HCT116 (cell line): ENCODE results near the gene RANBP17. TPM values are rescaled to one million over a fixed set of nuclear protein-coding genes. Genes with fewer than 3 reads are reported as not detected.

Source experiments
- ATAC-seq: fragments of 200-7000 bp; cut with Tn5 transposase; 2 replicates; pipeline ENCODE4 v1.9.1; 2020; ENCODE audit warnings: mild to moderate bottlenecking, moderate library complexity
- BruUV-seq: library from RNA; stranded (reverse); fragments of 400-500 nt; replicated peaks from 2 replicates; lab custom pipeline; 2021; lab: Mats Ljungman, UMichigan
- CTCF ChIA-PET: fragments of 300-600 bp; sonication (Branson Sonifier 250); formaldehyde crosslinking; loops from one replicate; lab custom pipeline; 2021; ENCODE audit warnings: antibody characterized with exemption; lab: Charles Lee
- POLR2A ChIA-PET: fragments of 300-600, 350-600 bp; sonication (Branson Sonifier 250); formaldehyde crosslinking; loops from one replicate; lab custom pipeline; 2021; ENCODE audit warnings: antibody characterized with exemption; lab: Charles Lee
- RAD21 ChIA-PET, 2 experiments: fragments of 300-600 bp; sonication (Branson Sonifier 250); formaldehyde crosslinking; loops; one replicate each; lab custom pipeline; 2023; ENCODE audit warnings: low total read pairs in 2 of 2; ENCODE audit not compliant: uncharacterized antibody in 2 of 2, unreplicated experiment in 2 of 2, low non-redundant PET in 1 of 2; lab: Charles Lee
- DNase-seq: peaks from one replicate; pipeline ENCODE4 v3.0.0-alpha.2; 2010; ENCODE audit warnings: low read depth, low spot score
- H2AFZ ChIP-seq: fragments of 200-600 bp; shearing (Covaris generic), sonication (generic); 2 replicates; pipeline ENCODE4 v1.6.1; 2017; ENCODE audit warnings: low read depth, mixed run types, mixed read lengths, antibody characterized with exemption, low read length; ENCODE audit not compliant: poor library complexity, severe bottlenecking
- H3K27ac ChIP-seq: 2 replicates; pipeline ENCODE4 v1.5.1; 2012; ENCODE audit warnings: low read depth, low read length
- H3K27me3 ChIP-seq: fragments of 200-600 bp; sonication (generic); 2 replicates; pipeline ENCODE4 v1.6.1; 2016; ENCODE audit warnings: mixed run types, low read length, mixed read lengths; ENCODE audit not compliant: insufficient read depth
- H3K36me3 ChIP-seq, 2 experiments: fragments of 200-500 bp in 1 of 2; fragments of 200-600 bp in 1 of 2; sonication (Bioruptor generic) in 1 of 2; sonication (generic) in 1 of 2; 2 replicates each; pipeline versions ENCODE4 v1.5.1 to v1.6.1; 2014 to 2016; ENCODE audit warnings: low read length in 2 of 2, inconsistent platforms in 1 of 2, mixed read lengths in 1 of 2, mixed run types in 1 of 2; ENCODE audit not compliant: insufficient read depth in 2 of 2, control insufficient read depth in 1 of 2
- H3K4me1 ChIP-seq, 2 experiments: fragments of 200-600 bp in 1 of 2; sonication (generic) in 1 of 2; 2 replicates each; pipeline versions ENCODE4 v1.5.1 to v1.6.1; 2012 to 2017; ENCODE audit warnings: low read length in 2 of 2, inconsistent platforms in 1 of 2, mild to moderate bottlenecking in 1 of 2, mixed read lengths in 1 of 2, mixed run types in 1 of 2, moderate library complexity in 1 of 2; ENCODE audit not compliant: insufficient read depth in 2 of 2, control insufficient read depth in 1 of 2
- H3K4me2 ChIP-seq: fragments of 200-600 bp; sonication (generic); 2 replicates; pipeline ENCODE4 v1.6.1; 2017; ENCODE audit warnings: mixed run types, low read length, mixed read lengths
- H3K4me3 ChIP-seq, 2 experiments: fragments of 200-600 bp in 1 of 2; sonication (generic) in 1 of 2; replicated peaks in 1 of 2; 2 replicates each; pipeline ENCODE4 v1.5.1; 2011 to 2016; ENCODE audit warnings: low read length in 2 of 2, control low read depth in 1 of 2, low read depth in 1 of 2, mild to moderate bottlenecking in 1 of 2, mixed read lengths in 1 of 2, mixed run types in 1 of 2
- H3K79me2 ChIP-seq: fragments of 200-600 bp; sonication (generic); 2 replicates; pipeline ENCODE4 v1.6.1; 2017; ENCODE audit warnings: mild to moderate bottlenecking, mixed run types, low read length, moderate library complexity, mixed read lengths; ENCODE audit not compliant: insufficient read depth
- H3K9ac ChIP-seq: fragments of 200-600 bp; sonication (generic); 2 replicates; pipeline ENCODE4 v1.6.1; 2016; ENCODE audit warnings: low read length, mixed read lengths
- H3K9me2 ChIP-seq: fragments of 200-600 bp; sonication (generic), shearing (Covaris generic); 2 replicates; pipeline ENCODE4 v1.6.1; 2017; ENCODE audit warnings: mixed run types, mild to moderate bottlenecking, moderate library complexity; ENCODE audit not compliant: insufficient read depth
- H3K9me3 ChIP-seq, 2 experiments: fragments of 200-500 bp in 1 of 2; fragments of 200-600 bp in 1 of 2; sonication (Bioruptor generic) in 1 of 2; sonication (generic) in 1 of 2; 2 replicates each; pipeline ENCODE4 v1.6.1; 2014 to 2017; ENCODE audit warnings: low read length in 2 of 2, mixed read lengths in 2 of 2, inconsistent platforms in 1 of 2, low read depth in 1 of 2, mild to moderate bottlenecking in 1 of 2, mixed run types in 1 of 2, moderate library complexity in 1 of 2; ENCODE audit not compliant: control insufficient read depth in 1 of 2, insufficient read depth in 1 of 2
- H4K20me1 ChIP-seq: fragments of 200-600 bp; sonication (generic), shearing (Covaris generic); 2 replicates; pipeline ENCODE4 v1.6.1; 2017; ENCODE audit warnings: mixed run types, mild to moderate bottlenecking, moderate library complexity; ENCODE audit not compliant: insufficient read depth
- ATF3 ChIP-seq: IDR thresholded peaks from 2 replicates; pipeline ENCODE4 v1.6.1; 2012
- CBX3 ChIP-seq: IDR thresholded peaks from 2 replicates; pipeline ENCODE4 v1.6.1; 2012; ENCODE audit warnings: low read depth
- EGR1 ChIP-seq: IDR thresholded peaks from 2 replicates; pipeline ENCODE4 v1.6.1; 2012; ENCODE audit warnings: low read depth
- EZH2phosphoT487 ChIP-seq: fragments of 200-600 bp; IDR thresholded peaks from 2 replicates; pipeline ENCODE4 v1.6.1; 2018; ENCODE audit warnings: antibody characterized with exemption, borderline replicate concordance
- JUND ChIP-seq: IDR thresholded peaks from 2 replicates; pipeline ENCODE4 v1.6.1; 2012
- RAD21 ChIP-seq: IDR thresholded peaks from 2 replicates; pipeline ENCODE4 v1.6.1; 2012; ENCODE audit warnings: low read depth, mild to moderate bottlenecking
- REST ChIP-seq: IDR thresholded peaks from 2 replicates; pipeline ENCODE4 v1.6.1; 2012; ENCODE audit warnings: low read depth
- SIN3A ChIP-seq: IDR thresholded peaks from 2 replicates; pipeline ENCODE4 v1.6.1; 2012; ENCODE audit warnings: low read depth
- SP1 ChIP-seq: IDR thresholded peaks from 2 replicates; pipeline ENCODE4 v1.6.1; 2012; ENCODE audit warnings: low read depth
- SRF ChIP-seq: IDR thresholded peaks from 2 replicates; pipeline ENCODE4 v1.6.1; 2012; ENCODE audit warnings: low read depth
- TCF7L2 ChIP-seq: IDR thresholded peaks from 2 replicates; pipeline ENCODE4 v1.7.0; 2011; ENCODE audit warnings: borderline replicate concordance, inconsistent platforms; ENCODE audit not compliant: insufficient read depth, insufficient read length; ENCODE audit errors: extremely low read depth
- ZFX ChIP-seq: fragments of 450-650 bp; IDR thresholded peaks from 2 replicates; pipeline ENCODE4 v1.6.1; 2017
- ZNF274 ChIP-seq: fragments of 200-500 bp; sonication (Bioruptor generic); IDR thresholded peaks from 2 replicates; pipeline ENCODE4 v1.6.1; 2014; ENCODE audit warnings: mild to moderate bottlenecking, low read depth, low read length, inconsistent platforms
- intact Hi-C: fragments of 100-400 bp; cut with micrococcal nuclease; formaldehyde crosslinking; loops from 2 replicates; pipeline ENCODE4 v1.10.0; 2022
- total RNA-seq: library from RNA; stranded (reverse); gene quantifications from one replicate; pipeline ENCODE4 v1.2.1, GENCODE V29; 2021; ENCODE audit not compliant: unreplicated experiment
- TF ChIP-seq, protein P1 (sequence below): IDR thresholded peaks from 2 replicates; pipeline ENCODE4 v1.6.1; 2011; ENCODE audit warnings: mild to moderate bottlenecking, low read length, moderate library complexity; ENCODE audit not compliant: insufficient replicate concordance; ENCODE audit errors: extremely low read depth
- TF ChIP-seq, protein P2 (sequence below): IDR thresholded peaks from 2 replicates; pipeline ENCODE4 v1.6.1; 2012

RANBP17 gene
- total RNA-seq, 1 experiment from 2014 or later, result 18.2 TPM

GRCh38 chr5:170857066-170857465 lies 4.8 kb upstream of the RANBP17 start:
- H3K79me2 ChIP-seq, result no peaks in the 10 kb centered on the region
- no peaks in the 10 kb centered on the region for H3K9me2 ChIP-seq
- H3K4me1 ChIP-seq, result peaks cover 0 to 3% of the 10 kb centered on the region in 2 experiments; a peak in 1 of 4 replicates
- DNase-seq, result no peak
- CTCF ChIA-PET, result no interaction called here
- no peak overlapping the region for H3K9ac ChIP-seq
- H3K27me3 ChIP-seq, result no peaks in the 10 kb centered on the region
- intact Hi-C loops, result no loop called here
- no TSS peak for BruUV-seq
- no peak for TF ChIP-seq SIN3A
- TF ChIP-seq EGR1, result no peak
- no peak for TF ChIP-seq REST
- TF ChIP-seq, protein P1, sequence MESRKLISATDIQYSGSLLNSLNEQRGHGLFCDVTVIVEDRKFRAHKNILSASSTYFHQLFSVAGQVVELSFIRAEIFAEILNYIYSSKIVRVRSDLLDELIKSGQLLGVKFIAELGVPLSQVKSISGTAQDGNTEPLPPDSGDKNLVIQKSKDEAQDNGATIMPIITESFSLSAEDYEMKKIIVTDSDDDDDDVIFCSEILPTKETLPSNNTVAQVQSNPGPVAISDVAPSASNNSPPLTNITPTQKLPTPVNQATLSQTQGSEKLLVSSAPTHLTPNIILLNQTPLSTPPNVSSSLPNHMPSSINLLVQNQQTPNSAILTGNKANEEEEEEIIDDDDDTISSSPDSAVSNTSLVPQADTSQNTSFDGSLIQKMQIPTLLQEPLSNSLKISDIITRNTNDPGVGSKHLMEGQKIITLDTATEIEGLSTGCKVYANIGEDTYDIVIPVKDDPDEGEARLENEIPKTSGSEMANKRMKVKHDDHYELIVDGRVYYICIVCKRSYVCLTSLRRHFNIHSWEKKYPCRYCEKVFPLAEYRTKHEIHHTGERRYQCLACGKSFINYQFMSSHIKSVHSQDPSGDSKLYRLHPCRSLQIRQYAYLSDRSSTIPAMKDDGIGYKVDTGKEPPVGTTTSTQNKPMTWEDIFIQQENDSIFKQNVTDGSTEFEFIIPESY, result no peak
- TF ChIP-seq SRF, result no peak
- TF ChIP-seq ATF3, result no peak
- no peak for TF ChIP-seq SP1
- TF ChIP-seq EZH2phosphoT487, result no peak
- no peak for TF ChIP-seq CBX3
- TF ChIP-seq JUND, result no peak
- no peak for TF ChIP-seq RAD21
- TF ChIP-seq TCF7L2, result no peak
- TF ChIP-seq ZFX, result no peak
- no peak for TF ChIP-seq ZNF274
- TF ChIP-seq, protein P2, sequence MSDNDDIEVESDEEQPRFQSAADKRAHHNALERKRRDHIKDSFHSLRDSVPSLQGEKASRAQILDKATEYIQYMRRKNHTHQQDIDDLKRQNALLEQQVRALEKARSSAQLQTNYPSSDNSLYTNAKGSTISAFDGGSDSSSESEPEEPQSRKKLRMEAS, result no peak
- POLR2A ChIA-PET, result no interaction called here
- H3K4me2 ChIP-seq, result no peak overlapping the region
- H3K9me3 ChIP-seq, result peaks cover 3 to 13% of the 10 kb centered on the region in 2 experiments; a peak in 2 of 4 replicates
- no peak overlapping the region for H3K27ac ChIP-seq
- ATAC-seq, result no peak
- no peak overlapping the region for H3K4me3 ChIP-seq
- RAD21 ChIA-PET, result no interaction called here
- no peaks in the 10 kb centered on the region for H4K20me1 ChIP-seq
- H2AFZ ChIP-seq, result no peak overlapping the region
- H3K36me3 ChIP-seq, result no peaks in the 10 kb centered on the region
